Gastrocnemius medialis (tissue), 4 donors: ENCODE results near the gene HMGA1.
"Not testable (repeated sequence)": the region's sequence is repeated elsewhere in the genome, so short reads cannot be mapped to it uniquely, and the experiment has no call there.

ENCODE experiments used
- CTCF ChIP-seq, 5 experiments: fragments of 450-650 bp in 3 of 5; fragments of 200-600 bp in 2 of 5; sonication (generic) in 2 of 5; IDR thresholded peaks in 4 of 5; conservative IDR thresholded peaks in 1 of 5; 1 replicate in 4 of 5; 2 replicates in 1 of 5; pipeline ENCODE4 v1.5.1; 2016 to 2019; ENCODE audit warnings: antibody characterized with exemption in 5 of 5, mild to moderate bottlenecking in 3 of 5, moderate library complexity in 3 of 5
- POLR2A ChIP-seq, 2 donors: fragments of 450-650 bp; IDR thresholded peaks; one replicate each; pipeline ENCODE4 v1.6.1; 2017; ENCODE audit warnings: antibody characterized with exemption in 2 of 2, mild to moderate bottlenecking in 2 of 2, moderate library complexity in 2 of 2

GRCh38 chr6:34263484-34263883, 26.8 kb downstream of the HMGA1 start:
- not testable (repeated sequence) for TF ChIP-seq CTCF (IDR thresholded peaks at IDR 0.05 in 4 of 5, conservative IDR thresholded peaks at IDR 0.05 in 1 of 5); POLR2A (IDR thresholded peaks at IDR 0.05)
